Parathyroid adenoma (tissue), 2 donors: Measurements from ENCODE around the gene GRPEL2.

ENCODE experiments used
- H2AFZ ChIP-seq: fragments of 300-600 bp; sonication (generic); one replicate; pipeline ENCODE4 v1.7.0; 2017; ENCODE audit warnings: antibody characterized with exemption, mild to moderate bottlenecking
- H3K27ac ChIP-seq: fragments of 300-600 bp; sonication (generic); one replicate; pipeline ENCODE4 v1.7.0; 2017
- H3K27me3 ChIP-seq: fragments of 300-600 bp; sonication (generic); one replicate; pipeline ENCODE4 v1.7.0; 2017; ENCODE audit warnings: low read length; ENCODE audit not compliant: control insufficient read depth, insufficient read depth
- H3K36me3 ChIP-seq: fragments of 300-600 bp; sonication (generic); one replicate; pipeline ENCODE4 v1.7.0; 2017; ENCODE audit warnings: low read length; ENCODE audit not compliant: control insufficient read depth, insufficient read depth
- H3K4me1 ChIP-seq: fragments of 300-600 bp; sonication (generic); one replicate; pipeline ENCODE4 v1.7.0; 2017; ENCODE audit warnings: control low read depth
- H3K4me2 ChIP-seq: fragments of 300-600 bp; sonication (generic); one replicate; pipeline ENCODE4 v1.7.0; 2017; ENCODE audit warnings: low read length
- H3K4me3 ChIP-seq: fragments of 300-600 bp; sonication (generic); one replicate; pipeline ENCODE4 v1.7.0; 2017; ENCODE audit warnings: low read depth, low read length
- H3K79me2 ChIP-seq: fragments of 300-600 bp; sonication (generic); one replicate; pipeline ENCODE4 v1.7.0; 2017; ENCODE audit warnings: control low read depth
- H3K9ac ChIP-seq: fragments of 300-600 bp; sonication (generic); one replicate; pipeline ENCODE4 v1.7.0; 2017; ENCODE audit warnings: mild to moderate bottlenecking
- H3K9me3 ChIP-seq: fragments of 300-600 bp; sonication (generic); one replicate; pipeline ENCODE4 v1.7.0; 2017; ENCODE audit warnings: low read length; ENCODE audit not compliant: control insufficient read depth
- CTCF ChIP-seq: fragments of 300-600 bp; sonication (generic); IDR thresholded peaks from one replicate; pipeline ENCODE4 v1.7.0; 2017; ENCODE audit warnings: antibody characterized with exemption, mild to moderate bottlenecking
- donor health status: primary hyperparathyroidism.

Gene GRPEL2

GRCh38 chr5:149374801-149375200 is 29.5 kb downstream of the GRPEL2 start:
- H2AFZ ChIP-seq, result no peak overlapping the region
- no peaks in the 10 kb centered on the region for H3K9me3 ChIP-seq
- H3K79me2 ChIP-seq, result no peaks in the 10 kb centered on the region
- H3K27me3 ChIP-seq, result no peaks in the 10 kb centered on the region
- peaks cover 13% of the 10 kb centered on the region for H3K4me1 ChIP-seq
- no peak overlapping the region for H3K4me3 ChIP-seq
- H3K9ac ChIP-seq, result no peak overlapping the region
- H3K27ac ChIP-seq, result no peak overlapping the region
- no peak for TF ChIP-seq CTCF
- no peak overlapping the region for H3K4me2 ChIP-seq
- H3K36me3 ChIP-seq, result no peaks in the 10 kb centered on the region

GRCh38 chr5:149375434-149375833 is 30.1 kb downstream of the GRPEL2 start:
- no peak for TF ChIP-seq CTCF

DNA sequence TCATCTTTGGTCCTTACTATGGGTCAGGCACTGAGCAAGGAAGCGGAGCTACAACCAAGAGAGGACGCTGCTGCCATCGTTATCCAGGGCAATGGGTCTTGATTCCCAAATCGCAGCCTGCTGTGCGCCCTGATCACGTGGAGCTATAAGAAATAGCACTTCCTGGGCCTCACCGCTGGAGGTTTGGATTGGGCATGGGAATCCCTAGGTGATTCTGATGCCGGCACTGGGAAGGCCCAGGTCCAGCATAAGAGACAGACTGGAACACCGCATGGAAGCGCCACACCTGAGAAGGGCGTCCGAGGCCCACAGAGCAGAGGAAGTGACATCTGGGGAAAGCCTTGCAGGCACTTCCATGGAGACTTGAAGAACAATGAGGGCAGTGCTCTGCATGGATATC is 30.8 kb downstream of the GRPEL2 start:
- no peak overlapping the region for H3K27ac ChIP-seq
- TF ChIP-seq CTCF, result no peak
- H3K4me3 ChIP-seq, result no peak overlapping the region
- H3K4me2 ChIP-seq, result no peak overlapping the region
- H3K27me3 ChIP-seq, result no peaks in the 10 kb centered on the region
- H3K79me2 ChIP-seq, result no peaks in the 10 kb centered on the region
- no peaks in the 10 kb centered on the region for H3K36me3 ChIP-seq
- peaks cover 5% of the 10 kb centered on the region for H3K4me1 ChIP-seq
- no peak overlapping the region for H3K9ac ChIP-seq
- H3K9me3 ChIP-seq, result no peaks in the 10 kb centered on the region
- H2AFZ ChIP-seq, result no peak overlapping the region

More at GRCh38 chr5:149375434-149375833, 30.1 kb downstream of the GRPEL2 start:
- peaks cover 11% of the 10 kb centered on the region for H3K4me1 ChIP-seq
- no peak overlapping the region for H3K9ac ChIP-seq
- no peak overlapping the region for H3K4me3 ChIP-seq
- H2AFZ ChIP-seq, result no peak overlapping the region
- H3K27me3 ChIP-seq, result no peaks in the 10 kb centered on the region
- no peaks in the 10 kb centered on the region for H3K36me3 ChIP-seq
- H3K27ac ChIP-seq, result no peak overlapping the region
- no peak overlapping the region for H3K4me2 ChIP-seq
- H3K9me3 ChIP-seq, result no peaks in the 10 kb centered on the region
- no peaks in the 10 kb centered on the region for H3K79me2 ChIP-seq

- Histone ChIP-seq H2AFZ (no peak overlapping the region), H3K9ac (no peak overlapping the region), H3K27me3 (no peaks in the 10 kb centered on the region), H3K4me1 (no peaks in the 10 kb centered on the region), H3K4me3 (no peak overlapping the region), H3K36me3 (no peaks in the 10 kb centered on the region), H3K9me3 (no peaks in the 10 kb centered on the region), H3K27ac (no peak overlapping the region), H3K79me2 (no peaks in the 10 kb centered on the region), H3K4me2 (no peak overlapping the region)
- no peak for TF ChIP-seq CTCF
These were observed 31.6 kb downstream of the GRPEL2 start for GRCh38 chr5:149376711-149377447.

DNA sequence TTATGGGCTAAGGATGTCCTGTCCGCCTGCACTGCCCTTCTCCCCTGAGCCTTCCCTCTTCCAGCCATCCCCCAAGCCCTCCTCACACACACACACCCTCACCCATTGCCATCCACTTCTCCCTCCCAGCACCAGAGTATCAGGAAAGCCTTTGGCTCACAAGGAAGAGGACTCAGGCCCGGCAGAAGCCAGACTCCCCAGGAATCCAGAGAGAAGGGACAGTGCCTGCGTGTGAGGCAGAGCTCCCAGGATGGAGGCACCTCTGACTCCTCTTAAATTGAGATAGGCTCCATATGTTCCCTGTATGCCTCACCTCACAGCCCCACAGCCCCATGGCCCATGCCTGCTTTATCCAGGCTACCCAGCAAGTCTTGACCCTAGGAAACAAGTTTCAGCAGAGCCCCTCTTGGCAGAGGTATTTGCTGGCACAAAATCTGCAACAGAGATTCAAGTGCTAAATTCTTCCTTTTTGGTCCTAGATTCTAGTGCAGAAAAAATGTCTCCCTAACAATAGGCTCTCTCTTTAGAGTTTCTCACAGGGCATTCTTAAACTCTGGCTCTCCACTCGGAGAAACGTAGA is 33.0 kb downstream of the GRPEL2 start:
- H3K9ac ChIP-seq, result no peak overlapping the region
- H3K79me2 ChIP-seq, result no peaks in the 10 kb centered on the region
- no peaks in the 10 kb centered on the region for H3K4me1 ChIP-seq
- no peaks in the 10 kb centered on the region for H3K27me3 ChIP-seq
- H3K36me3 ChIP-seq, result no peaks in the 10 kb centered on the region
- no peaks in the 10 kb centered on the region for H3K9me3 ChIP-seq
- TF ChIP-seq CTCF, result no peak
- H3K4me3 ChIP-seq, result no peak overlapping the region
- H3K27ac ChIP-seq, result no peak overlapping the region
- no peak overlapping the region for H2AFZ ChIP-seq
- H3K4me2 ChIP-seq, result no peak overlapping the region
